Body of pancreas (tissue), 4 donors: ENCODE data around the gene PLK4.
"Not testable (repeated sequence)": the region's sequence is repeated elsewhere in the genome, so short reads cannot be mapped to it uniquely, and the experiment has no call there.

ENCODE experiments used
- CTCF ChIP-seq, 7 experiments: fragments of 450-650 bp in 4 of 7; fragments of 200-600 bp in 3 of 7; sonication (generic) in 3 of 7; IDR thresholded peaks; one replicate each; pipeline ENCODE4 v1.5.1; 2016 to 2019; ENCODE audit warnings: antibody characterized with exemption in 7 of 7
- POLR2A ChIP-seq, 3 donors: fragments of 450-650 bp; IDR thresholded peaks; one replicate each; pipeline ENCODE4 v1.6.1; 2016; ENCODE audit warnings: antibody characterized with exemption in 3 of 3, mild to moderate bottlenecking in 2 of 3

- TF ChIP-seq CTCF, POLR2A (IDR thresholded peaks at IDR 0.05): not testable (repeated sequence)
Measured at GRCh38 chr4:127899682-127900081, 19.0 kb downstream of the PLK4 start.
